NOMO-1 treated with dmso at 0.1 percent for 144 hours (cell line): ENCODE data around the gene THRSP.
"Not testable (repeated sequence)": the region's sequence is repeated elsewhere in the genome, so short reads cannot be mapped to it uniquely, and the experiment has no call there.

ENCODE experiments used
- DNase-seq: peaks from one replicate; lab custom pipeline; 2025; ENCODE audit not compliant: unreplicated experiment; lab: John Stamatoyannopoulos, UW

Gene THRSP

GRCh38 chr11:78086521-78087074, 22.9 kb downstream of the THRSP start:
- not testable (repeated sequence) for DNase-seq

GRCh38 chr11:78094250-78094649, 30.6 kb downstream of the THRSP start:
- DNase-seq, result no peak

- DNase-seq, result no peak
These were observed 34.2 kb downstream of the THRSP start for GRCh38 chr11:78097666-78098385.

- no peak for DNase-seq
These were observed 36.0 kb downstream of the THRSP start for GRCh38 chr11:78099666-78100065.

- no peak for DNase-seq
These were observed 36.6 kb downstream of the THRSP start for GRCh38 chr11:78100261-78100660.

- no peak for DNase-seq
These were observed 37.2 kb downstream of the THRSP start for GRCh38 chr11:78100676-78101472.

GRCh38 chr11:78109081-78110015, 45.7 kb downstream of the THRSP start:
- DNase-seq, result no peak

- DNase-seq, result no peak
These were observed 46.7 kb downstream of the THRSP start for GRCh38 chr11:78110351-78110750.

GRCh38 chr11:78110830-78111229, 47.2 kb downstream of the THRSP start:
- DNase-seq, result no peak

GRCh38 chr11:78111298-78111697, 47.6 kb downstream of the THRSP start:
- no peak for DNase-seq

GRCh38 chr11:78112582-78113275, 49.1 kb downstream of the THRSP start:
- DNase-seq, result peak; percentile 36
